Stimulated activated CD8-positive, alpha-beta memory T cell treated with anti-CD3 and anti-CD28 coated beads, Interleukin-4, amount 100 ng/mL, for 1 hour (primary cell): ENCODE measurements around the gene STH.

Experiments used
- DNase-seq, 2 donors: peaks; one replicate each; pipeline ENCODE4 v3.0.0-alpha.2; 2020; ENCODE audit warnings: low read depth in 2 of 2, low spot score in 1 of 2

Gene STH

DNA sequence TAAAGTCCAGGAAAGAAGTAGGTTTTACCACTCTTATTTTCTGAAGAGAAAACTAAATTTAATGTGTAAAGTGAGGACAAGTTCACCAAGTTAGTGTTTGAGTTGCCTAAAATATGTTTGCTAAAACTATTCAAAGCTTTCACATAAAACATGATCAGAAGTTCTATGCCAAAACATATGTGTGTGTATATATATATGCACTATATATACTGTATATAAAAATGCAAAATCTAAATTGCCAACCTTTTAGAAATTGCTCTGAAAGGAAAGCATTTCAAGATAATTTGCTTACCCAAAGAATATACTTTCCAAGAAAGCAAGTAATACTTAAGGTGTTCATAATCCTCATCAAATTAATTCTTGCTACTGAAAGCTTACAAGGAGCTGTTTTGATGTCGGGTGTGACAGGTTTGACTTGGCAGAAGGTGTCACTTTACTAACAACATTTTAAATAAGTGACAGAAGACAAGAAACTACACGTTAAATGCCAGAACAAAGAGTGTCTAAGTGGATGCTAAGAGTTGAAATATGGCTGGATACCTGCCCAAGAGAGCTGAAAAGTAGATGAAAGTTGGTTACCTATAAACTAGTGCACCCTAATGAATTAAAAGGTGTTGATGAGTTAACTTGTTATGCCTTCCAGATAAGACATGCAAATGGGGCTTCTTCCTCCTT lies 32.3 kb upstream of the STH start:
- no peak for DNase-seq

GRCh38 chr17:45967378-45967777 lies 31.7 kb upstream of the STH start:
- DNase-seq, result no peak

- DNase-seq, result no peak
Observed at GRCh38 chr17:45968732-45969131, 30.3 kb upstream of the STH start.

DNA sequence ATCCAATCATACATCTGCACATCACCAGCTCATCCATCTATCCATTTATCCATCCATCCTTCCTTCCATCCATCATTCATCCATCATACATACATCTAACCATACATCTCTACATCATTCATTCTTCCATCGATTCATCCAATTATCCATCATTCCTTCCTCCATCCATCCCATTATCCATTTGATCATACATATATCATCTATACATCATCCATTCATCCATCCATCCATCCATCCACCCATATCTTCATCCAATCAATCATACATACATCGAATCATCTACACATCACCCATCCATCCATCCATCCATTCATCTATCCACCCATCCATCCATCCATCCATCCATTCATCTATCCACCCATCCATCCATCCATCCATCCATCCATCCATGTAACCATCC lies 29.3 kb upstream of the STH start:
- no peak for DNase-seq

GRCh38 chr17:45970659-45971058 lies 28.4 kb upstream of the STH start:
- DNase-seq, result no peak

DNA sequence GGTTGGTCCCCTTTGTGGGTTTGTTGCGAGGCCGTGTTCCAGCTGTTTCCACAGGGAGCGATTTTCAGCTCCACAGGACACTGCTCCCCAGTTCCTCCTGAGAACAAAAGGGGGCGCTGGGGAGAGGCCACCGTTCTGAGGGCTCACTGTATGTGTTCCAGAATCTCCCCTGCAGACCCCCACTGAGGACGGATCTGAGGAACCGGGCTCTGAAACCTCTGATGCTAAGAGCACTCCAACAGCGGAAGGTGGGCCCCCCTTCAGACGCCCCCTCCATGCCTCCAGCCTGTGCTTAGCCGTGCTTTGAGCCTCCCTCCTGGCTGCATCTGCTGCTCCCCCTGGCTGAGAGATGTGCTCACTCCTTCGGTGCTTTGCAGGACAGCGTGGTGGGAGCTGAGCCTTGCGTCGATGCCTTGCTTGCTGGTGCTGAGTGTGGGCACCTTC lies 27.3 kb upstream of the STH start:
- no peak for DNase-seq

DNA sequence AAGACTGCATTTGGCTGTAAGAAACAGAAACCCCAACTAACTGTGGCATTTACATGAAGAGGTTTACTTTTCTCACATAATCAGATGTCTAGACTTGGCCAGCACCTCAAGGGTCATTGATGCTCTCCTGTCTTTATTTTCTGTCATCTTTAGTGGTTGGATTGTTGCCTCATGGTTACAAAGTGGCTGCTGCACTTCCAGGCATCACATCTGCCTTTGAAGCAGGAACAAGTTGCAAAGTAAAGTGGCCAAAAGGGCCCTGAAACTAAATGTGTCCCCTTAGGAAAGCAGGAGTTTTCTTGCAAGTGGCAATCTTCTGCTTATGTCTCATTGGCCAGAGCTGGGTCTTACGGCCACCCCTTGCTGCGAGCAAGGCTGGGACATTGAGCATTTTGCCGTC lies 26.5 kb upstream of the STH start:
- no peak for DNase-seq

GRCh38 chr17:45973099-45973780 lies 25.8 kb upstream of the STH start:
- DNase-seq, result no peak

GRCh38 chr17:45973946-45974859 lies 24.8 kb upstream of the STH start:
- DNase-seq, result no peak

- no peak for DNase-seq
Observed at GRCh38 chr17:45974916-45975630, 24.0 kb upstream of the STH start.

DNA sequence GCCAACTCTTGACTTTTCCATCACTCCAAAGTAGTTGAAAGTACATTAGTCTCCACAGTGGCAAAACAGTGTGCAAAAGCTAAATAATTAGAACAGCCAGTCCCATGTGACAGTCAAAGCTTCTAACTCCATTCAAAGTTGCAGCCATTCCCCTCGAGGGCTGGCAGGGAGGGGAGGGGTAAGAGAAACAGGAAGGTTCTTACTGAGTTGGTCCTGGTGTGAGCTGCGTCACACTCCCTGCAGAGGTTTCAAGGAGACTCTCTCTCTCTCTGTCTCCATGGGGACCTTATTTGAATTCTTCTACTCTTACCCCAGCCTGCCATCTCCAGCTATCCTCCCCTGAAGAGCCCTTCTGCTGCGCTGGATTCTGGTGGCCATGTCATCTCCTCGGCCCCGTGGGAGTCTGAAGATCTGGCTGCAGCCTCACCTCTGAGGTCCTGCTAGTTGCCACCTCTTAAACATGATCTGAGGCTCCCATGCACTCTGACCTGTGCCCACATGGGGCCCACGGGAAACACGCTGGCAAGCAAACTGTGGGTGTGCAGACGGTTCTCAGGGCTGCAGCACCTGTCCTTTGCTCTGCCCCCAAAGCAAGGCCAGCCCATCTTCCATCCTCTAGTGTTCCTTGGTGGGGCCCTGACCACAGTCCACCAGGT lies 23.3 kb upstream of the STH start:
- DNase-seq, result no peak

DNA sequence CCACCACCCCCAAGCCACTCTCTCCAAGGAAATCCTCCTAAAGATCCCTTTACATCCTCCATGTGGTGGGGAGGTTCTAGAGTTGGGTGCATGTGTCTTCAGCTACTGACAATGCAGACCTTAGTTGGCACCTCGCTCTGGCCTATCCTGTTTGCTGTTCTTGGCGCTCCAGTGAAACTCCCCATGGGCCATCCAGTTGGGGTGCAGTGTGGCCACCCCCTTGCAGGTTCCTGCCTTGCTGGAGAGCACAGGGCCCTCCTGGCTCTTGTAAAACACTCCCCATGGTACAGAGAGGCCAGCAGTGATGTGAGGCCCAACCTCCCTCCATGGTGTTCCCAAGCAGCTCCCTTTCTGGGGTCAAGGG lies 22.7 kb upstream of the STH start:
- DNase-seq, result no peak

DNA sequence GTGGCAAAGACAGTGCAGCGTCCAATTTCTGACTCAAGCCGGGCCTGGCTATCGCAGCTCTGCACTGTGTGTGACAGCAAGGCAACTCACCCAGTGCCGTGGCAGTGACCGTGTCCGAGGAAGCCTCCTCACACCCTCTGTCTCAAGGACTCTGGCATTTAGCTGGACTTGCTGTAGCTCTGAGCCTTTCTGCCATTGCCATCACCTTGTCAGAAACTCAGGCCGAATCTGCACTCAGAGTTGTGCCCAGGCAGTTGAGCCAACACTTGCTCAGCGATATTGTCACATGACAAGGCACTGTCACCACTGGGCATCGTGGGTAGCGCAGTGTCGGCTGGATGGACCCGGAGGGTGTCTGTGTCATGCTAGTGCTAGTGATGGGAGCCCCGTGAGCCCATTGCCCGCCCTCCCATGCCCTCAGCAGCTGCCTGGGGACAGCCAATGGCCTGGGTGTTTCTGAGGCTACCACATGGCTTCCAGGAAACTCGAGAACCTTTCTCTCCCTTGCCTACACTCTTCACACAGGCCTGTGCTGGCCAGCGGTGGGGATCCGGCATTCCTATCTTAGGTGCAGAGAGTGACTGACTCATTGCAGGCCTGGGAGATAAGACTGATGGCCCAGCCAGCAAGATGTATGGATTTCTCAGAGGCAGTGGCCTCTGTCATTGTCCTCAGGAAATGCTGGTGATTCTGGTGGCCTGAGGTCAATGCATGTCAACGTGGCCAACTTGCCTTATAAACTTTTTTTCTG lies 22.1 kb upstream of the STH start:
- DNase-seq, result no peak

- DNase-seq, result no peak
Observed at GRCh38 chr17:45977506-45977824, 21.6 kb upstream of the STH start.

DNA sequence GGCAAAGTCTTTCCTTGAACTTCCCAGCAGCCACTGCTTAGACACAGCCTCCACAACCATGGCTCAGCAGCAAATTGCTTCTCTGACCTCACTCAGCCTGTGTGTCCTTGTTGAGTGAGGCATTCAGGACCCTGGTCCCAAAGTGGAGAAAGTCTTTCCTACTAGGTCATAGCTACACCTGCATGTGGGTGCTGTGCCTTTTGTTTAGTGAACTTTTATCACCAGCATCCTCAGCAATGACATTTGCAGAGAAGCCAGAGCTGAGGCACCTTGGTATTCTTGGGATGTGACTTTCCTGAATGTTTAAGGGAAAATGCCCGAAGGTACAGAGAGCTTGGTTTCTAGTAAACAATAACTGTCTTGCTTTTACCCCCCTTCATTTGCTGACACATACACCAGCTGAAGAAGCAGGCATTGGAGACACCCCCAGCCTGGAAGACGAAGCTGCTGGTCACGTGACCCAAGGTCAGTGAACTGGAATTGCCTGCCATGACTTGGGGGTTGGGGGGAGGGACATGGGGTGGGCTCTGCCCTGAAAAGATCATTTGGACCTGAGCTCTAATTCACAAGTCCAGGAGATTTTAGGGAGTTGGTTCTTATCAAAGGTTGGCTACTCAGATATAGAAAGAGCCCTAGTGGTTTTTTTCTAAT lies 20.9 kb upstream of the STH start:
- DNase-seq, result no peak

GRCh38 chr17:45979137-45979536 lies 19.9 kb upstream of the STH start:
- no peak for DNase-seq

GRCh38 chr17:45980855-45981254 lies 18.2 kb upstream of the STH start:
- no peak for DNase-seq

DNA sequence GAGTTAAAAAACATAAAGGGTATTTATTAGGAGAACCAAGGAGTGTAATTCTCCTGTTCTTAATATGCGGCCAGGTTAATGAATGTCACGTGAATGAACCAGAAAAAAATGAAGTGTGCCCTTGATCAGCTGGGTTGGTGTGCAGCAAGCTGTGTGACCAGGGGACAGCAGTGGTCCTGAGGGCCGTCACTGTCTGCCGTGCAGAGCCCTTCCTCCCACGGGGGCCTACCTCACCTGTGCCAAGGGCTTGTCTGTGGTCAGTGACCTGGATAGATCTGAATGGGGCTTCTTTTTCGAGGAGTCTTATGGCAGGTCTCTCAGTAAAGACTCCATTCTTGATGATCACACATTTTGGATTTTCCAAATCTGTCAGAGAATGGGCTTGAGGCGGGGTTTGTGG lies 17.7 kb upstream of the STH start:
- no peak for DNase-seq

DNA sequence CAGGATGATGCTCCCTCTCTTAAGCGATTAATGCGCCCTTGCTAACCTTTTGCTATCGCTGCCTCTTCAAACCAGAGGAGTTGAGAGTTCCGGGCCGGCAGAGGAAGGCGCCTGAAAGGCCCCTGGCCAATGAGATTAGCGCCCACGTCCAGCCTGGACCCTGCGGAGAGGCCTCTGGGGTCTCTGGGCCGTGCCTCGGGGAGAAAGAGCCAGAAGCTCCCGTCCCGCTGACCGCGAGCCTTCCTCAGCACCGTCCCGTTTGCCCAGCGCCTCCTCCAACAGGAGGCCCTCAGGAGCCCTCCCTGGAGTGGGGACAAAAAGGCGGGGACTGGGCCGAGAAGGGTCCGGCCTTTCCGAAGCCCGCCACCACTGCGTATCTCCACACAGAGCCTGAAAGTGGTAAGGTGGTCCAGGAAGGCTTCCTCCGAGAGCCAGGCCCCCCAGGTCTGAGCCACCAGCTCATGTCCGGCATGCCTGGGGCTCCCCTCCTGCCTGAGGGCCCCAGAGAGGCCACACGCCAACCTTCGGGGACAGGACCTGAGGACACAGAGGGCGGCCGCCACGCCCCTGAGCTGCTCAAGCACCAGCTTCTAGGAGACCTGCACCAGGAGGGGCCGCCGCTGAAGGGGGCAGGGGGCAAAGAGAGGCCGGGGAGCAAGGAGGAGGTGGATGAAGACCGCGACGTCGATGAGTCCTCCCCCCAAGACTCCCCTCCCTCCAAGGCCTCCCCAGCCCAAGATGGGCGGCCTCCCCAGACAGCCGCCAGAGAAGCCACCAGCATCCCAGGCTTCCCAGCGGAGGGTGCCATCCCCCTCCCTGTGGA lies 16.0 kb upstream of the STH start:
- DNase-seq, result no peak
